ENCODE data around the gene TBX4.

DNA sequence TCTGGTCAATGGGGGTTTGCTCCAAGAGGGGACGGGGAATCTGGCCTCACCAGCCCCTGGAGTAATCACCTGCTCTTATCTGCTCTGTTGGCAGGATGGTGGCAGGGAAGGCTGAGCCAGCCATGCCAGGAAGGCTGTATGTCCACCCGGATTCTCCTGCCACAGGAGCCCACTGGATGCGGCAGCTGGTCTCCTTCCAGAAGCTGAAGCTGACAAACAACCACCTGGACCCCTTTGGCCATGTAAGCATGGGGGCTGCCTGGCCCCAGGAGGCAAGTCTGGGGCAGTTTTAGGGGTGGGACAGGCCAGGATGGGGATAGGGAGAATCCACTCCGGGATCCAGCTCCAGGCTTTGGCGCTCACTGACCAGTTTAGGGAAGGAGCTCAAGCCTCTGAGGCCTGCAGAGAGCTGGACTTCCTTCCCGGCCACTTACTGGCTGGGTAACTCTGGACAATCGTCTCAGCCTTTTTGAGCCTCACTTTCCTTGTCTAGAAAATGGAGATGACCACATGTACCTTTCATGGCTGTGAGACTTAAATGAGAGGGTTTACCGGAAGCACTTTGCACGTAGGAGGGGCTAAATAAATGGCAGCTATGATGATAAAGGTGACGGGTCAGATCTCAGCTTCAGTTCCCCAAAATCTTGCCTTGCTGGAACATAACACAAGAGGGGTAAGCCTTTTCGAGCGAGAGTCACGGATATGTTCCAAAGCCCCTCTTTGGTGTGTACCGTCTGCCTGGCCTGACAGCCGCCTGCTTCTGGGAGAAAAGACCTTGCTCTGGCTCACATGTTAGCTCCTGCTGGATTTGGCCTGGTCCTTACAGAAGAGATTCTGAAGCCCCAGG is 15.4 kb downstream of the TBX4 start:
- TF ChIP-seq SREBF2 (IDR thresholded peaks at IDR 0.05) (no peak), MAX (IDR thresholded peaks at IDR 0.05) (no peak), GATA3 (IDR thresholded peaks at IDR 0.05; ENCODE audit: borderline replicate concordance) (no peak), CHD2 (IDR thresholded peaks at IDR 0.05; ENCODE audit: low read length, partially characterized antibody) (no peak), EP300 (IDR thresholded peaks at IDR 0.05) (no peak), HEYL (CRISPR knock-in tag; IDR thresholded peaks at IDR 0.05) (no peak), RCOR1 (IDR thresholded peaks at IDR 0.05; ENCODE audit: low read depth, low read length) (no peak), SMC3 (IDR thresholded peaks at IDR 0.05) (no peak), MAFK (IDR thresholded peaks at IDR 0.05; ENCODE audit: partially characterized antibody) (no peak)
- TF ChIP-seq, protein P1, sequence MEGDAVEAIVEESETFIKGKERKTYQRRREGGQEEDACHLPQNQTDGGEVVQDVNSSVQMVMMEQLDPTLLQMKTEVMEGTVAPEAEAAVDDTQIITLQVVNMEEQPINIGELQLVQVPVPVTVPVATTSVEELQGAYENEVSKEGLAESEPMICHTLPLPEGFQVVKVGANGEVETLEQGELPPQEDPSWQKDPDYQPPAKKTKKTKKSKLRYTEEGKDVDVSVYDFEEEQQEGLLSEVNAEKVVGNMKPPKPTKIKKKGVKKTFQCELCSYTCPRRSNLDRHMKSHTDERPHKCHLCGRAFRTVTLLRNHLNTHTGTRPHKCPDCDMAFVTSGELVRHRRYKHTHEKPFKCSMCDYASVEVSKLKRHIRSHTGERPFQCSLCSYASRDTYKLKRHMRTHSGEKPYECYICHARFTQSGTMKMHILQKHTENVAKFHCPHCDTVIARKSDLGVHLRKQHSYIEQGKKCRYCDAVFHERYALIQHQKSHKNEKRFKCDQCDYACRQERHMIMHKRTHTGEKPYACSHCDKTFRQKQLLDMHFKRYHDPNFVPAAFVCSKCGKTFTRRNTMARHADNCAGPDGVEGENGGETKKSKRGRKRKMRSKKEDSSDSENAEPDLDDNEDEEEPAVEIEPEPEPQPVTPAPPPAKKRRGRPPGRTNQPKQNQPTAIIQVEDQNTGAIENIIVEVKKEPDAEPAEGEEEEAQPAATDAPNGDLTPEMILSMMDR (IDR thresholded peaks at IDR 0.05) = no peak
- TF ChIP-seq, protein P2, sequence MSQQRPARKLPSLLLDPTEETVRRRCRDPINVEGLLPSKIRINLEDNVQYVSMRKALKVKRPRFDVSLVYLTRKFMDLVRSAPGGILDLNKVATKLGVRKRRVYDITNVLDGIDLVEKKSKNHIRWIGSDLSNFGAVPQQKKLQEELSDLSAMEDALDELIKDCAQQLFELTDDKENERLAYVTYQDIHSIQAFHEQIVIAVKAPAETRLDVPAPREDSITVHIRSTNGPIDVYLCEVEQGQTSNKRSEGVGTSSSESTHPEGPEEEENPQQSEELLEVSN (IDR thresholded peaks at IDR 0.05; ENCODE audit: borderline replicate concordance, low read depth) = no peak

Measured in A549 (cell line).